Panc1 (cell line): ENCODE results near the gene ERGIC2. TPM values are rescaled to one million over a fixed set of nuclear protein-coding genes. Genes with fewer than 3 reads are reported as not detected.

ENCODE experiments used
- ATAC-seq: fragments of 200-7000 bp; cut with Tn5 transposase; 2 replicates; pipeline ENCODE4 v1.9.1; 2020; ENCODE audit warnings: mild to moderate bottlenecking, moderate library complexity
- BruUV-seq: library from RNA; stranded (reverse); fragments of 400-500 nt; replicated peaks from 2 replicates; lab custom pipeline; 2021; lab: Mats Ljungman, UMichigan
- CTCF ChIA-PET: fragments of 300-600 bp; sonication (Branson Sonifier 250); formaldehyde crosslinking; loops from one replicate; lab custom pipeline; 2022; ENCODE audit warnings: antibody characterized with exemption; lab: Charles Lee
- POLR2A ChIA-PET: fragments of 300-600 bp; sonication (Branson Sonifier 250); formaldehyde crosslinking; loops from one replicate; lab custom pipeline; 2022; ENCODE audit warnings: antibody characterized with exemption; lab: Charles Lee
- DNase-seq: peaks from one replicate; pipeline ENCODE4 v3.0.0-alpha.2; 2010; ENCODE audit warnings: low read depth, low spot score
- H3K27ac ChIP-seq: 2 replicates; pipeline ENCODE4 v1.5.1; 2011; ENCODE audit warnings: mild to moderate bottlenecking, low read length, inconsistent platforms
- H3K27me3 ChIP-seq: fragments of 200-500 bp; sonication (Bioruptor generic); 2 replicates; pipeline ENCODE4 v1.6.0; 2014; ENCODE audit warnings: low read length, inconsistent platforms; ENCODE audit not compliant: control insufficient read depth, insufficient read depth
- H3K36me3 ChIP-seq: fragments of 200-500 bp; sonication (Bioruptor generic); 2 replicates; pipeline ENCODE4 v1.5.1; 2014; ENCODE audit warnings: inconsistent platforms, mild to moderate bottlenecking, low read length, moderate library complexity; ENCODE audit not compliant: control insufficient read depth, insufficient read depth
- H3K4me1 ChIP-seq: 2 replicates; pipeline ENCODE4 v1.5.1; 2011; ENCODE audit warnings: inconsistent platforms, mild to moderate bottlenecking, low read length, moderate library complexity; ENCODE audit not compliant: control insufficient read depth, insufficient read depth
- H3K4me3 ChIP-seq, 2 experiments: 2 replicates each; pipeline ENCODE4 v1.5.1; 2011 to 2012; ENCODE audit warnings: low read depth in 2 of 2, low read length in 2 of 2, mild to moderate bottlenecking in 2 of 2, inconsistent platforms in 1 of 2, moderate library complexity in 1 of 2
- H3K9me3 ChIP-seq: fragments of 200-500 bp; sonication (Bioruptor generic); 2 replicates; pipeline ENCODE4 v1.5.1; 2014; ENCODE audit warnings: low read depth, mild to moderate bottlenecking, inconsistent platforms, low read length, moderate library complexity; ENCODE audit not compliant: control insufficient read depth, insufficient read depth
- POLR2AphosphoS5 ChIP-seq: IDR thresholded peaks from 2 replicates; pipeline ENCODE4 v1.6.1; 2012; ENCODE audit warnings: mild to moderate bottlenecking, low read depth, low read length, moderate library complexity
- SIN3A ChIP-seq: IDR thresholded peaks from 2 replicates; pipeline ENCODE4 v1.6.1; 2012; ENCODE audit warnings: low read depth, mild to moderate bottlenecking, low read length, moderate library complexity, borderline replicate concordance; ENCODE audit not compliant: insufficient read depth
- TCF7L2 ChIP-seq: IDR thresholded peaks from 2 replicates; pipeline ENCODE4 v1.6.1; 2011; ENCODE audit warnings: mild to moderate bottlenecking, low read depth, low read length, inconsistent platforms
- in situ Hi-C: cut with HindIII; loops from 2 replicates; pipeline ENCODE4 v1.10.0; 2016; ENCODE audit warnings: low sequenced_read_pairs, low pct_unique_long_range_greater_than_20kb
- intact Hi-C: fragments of 100-400 bp; cut with micrococcal nuclease; formaldehyde crosslinking; loops from one replicate; pipeline ENCODE4 v1.10.0; 2022; ENCODE audit not compliant: unreplicated experiment
- total RNA-seq: library from RNA; stranded (reverse); gene quantifications from one replicate; pipeline ENCODE4 v1.2.1, GENCODE V29; 2021; ENCODE audit not compliant: unreplicated experiment
- TF ChIP-seq, protein P1 (sequence below): fragments of 450-650 bp; IDR thresholded peaks from 2 replicates; pipeline ENCODE4 v1.5.1; 2017; ENCODE audit warnings: mild to moderate bottlenecking
- TF ChIP-seq, protein P2 (sequence below), 2 experiments: IDR thresholded peaks; 2 replicates each; pipeline ENCODE4 v1.6.1; 2011 to 2012; ENCODE audit warnings: low read depth in 2 of 2, control low read depth in 1 of 2, low read length in 1 of 2, mild to moderate bottlenecking in 1 of 2, moderate library complexity in 1 of 2; ENCODE audit not compliant: insufficient read depth in 1 of 2

Gene ERGIC2
- total RNA-seq, 1 experiment from 2014 or later = 90.2 TPM

DNA sequence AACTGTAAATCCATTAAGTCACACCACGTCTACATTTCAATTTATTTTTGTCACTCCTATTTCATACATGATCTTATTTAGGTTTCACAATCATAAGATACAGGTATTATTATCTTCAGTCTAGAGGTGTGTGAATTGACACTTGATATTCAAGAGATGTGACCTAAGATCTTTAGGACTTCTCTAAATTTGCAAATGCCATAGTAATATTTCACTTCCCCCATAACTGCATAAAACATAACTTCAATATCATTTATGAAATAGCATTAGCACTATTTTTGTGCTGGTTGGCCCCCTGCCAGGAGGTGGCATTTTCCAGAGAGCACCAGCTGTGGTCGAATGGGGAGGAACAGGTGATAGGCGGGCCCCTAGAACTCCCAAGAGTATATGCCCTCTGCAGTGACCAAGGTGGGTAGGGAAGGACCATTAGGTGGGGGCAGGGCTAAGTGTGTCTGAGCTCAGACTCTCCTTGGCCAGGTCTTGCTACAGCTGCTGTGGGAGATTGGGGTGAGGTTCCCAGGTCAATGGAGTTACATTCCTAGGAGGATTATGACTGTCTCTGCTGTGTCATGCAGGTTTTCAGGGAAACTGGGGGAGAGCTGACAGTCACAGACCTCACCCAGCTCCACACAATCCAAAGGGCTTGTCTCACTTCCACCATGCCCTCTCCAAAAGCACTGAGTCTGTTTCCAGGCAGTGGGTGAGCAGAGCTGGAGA lies 49.2 kb upstream of the ERGIC2 start:
- Histone ChIP-seq H3K27ac (no peak overlapping the region), H3K9me3 (no peaks in the 10 kb centered on the region), H3K27me3 (no peaks in the 10 kb centered on the region; the same call in 1 of the 2 replicates), H3K36me3 (no peaks in the 10 kb centered on the region), H3K4me1 (no peaks in the 10 kb centered on the region), H3K4me3 (no peak overlapping the region)
- ChIA-PET POLR2A (no interaction called here), CTCF (no interaction called here)
- intact Hi-C loops = no loop called here
- no peak for ATAC-seq
- no TSS peak for BruUV-seq
- no peak for DNase-seq
- TF ChIP-seq POLR2AphosphoS5 = no peak
- TF ChIP-seq TCF7L2 = no peak
- no peak for TF ChIP-seq SIN3A
- TF ChIP-seq, protein P1, sequence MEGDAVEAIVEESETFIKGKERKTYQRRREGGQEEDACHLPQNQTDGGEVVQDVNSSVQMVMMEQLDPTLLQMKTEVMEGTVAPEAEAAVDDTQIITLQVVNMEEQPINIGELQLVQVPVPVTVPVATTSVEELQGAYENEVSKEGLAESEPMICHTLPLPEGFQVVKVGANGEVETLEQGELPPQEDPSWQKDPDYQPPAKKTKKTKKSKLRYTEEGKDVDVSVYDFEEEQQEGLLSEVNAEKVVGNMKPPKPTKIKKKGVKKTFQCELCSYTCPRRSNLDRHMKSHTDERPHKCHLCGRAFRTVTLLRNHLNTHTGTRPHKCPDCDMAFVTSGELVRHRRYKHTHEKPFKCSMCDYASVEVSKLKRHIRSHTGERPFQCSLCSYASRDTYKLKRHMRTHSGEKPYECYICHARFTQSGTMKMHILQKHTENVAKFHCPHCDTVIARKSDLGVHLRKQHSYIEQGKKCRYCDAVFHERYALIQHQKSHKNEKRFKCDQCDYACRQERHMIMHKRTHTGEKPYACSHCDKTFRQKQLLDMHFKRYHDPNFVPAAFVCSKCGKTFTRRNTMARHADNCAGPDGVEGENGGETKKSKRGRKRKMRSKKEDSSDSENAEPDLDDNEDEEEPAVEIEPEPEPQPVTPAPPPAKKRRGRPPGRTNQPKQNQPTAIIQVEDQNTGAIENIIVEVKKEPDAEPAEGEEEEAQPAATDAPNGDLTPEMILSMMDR = no peak
- TF ChIP-seq, protein P2, sequence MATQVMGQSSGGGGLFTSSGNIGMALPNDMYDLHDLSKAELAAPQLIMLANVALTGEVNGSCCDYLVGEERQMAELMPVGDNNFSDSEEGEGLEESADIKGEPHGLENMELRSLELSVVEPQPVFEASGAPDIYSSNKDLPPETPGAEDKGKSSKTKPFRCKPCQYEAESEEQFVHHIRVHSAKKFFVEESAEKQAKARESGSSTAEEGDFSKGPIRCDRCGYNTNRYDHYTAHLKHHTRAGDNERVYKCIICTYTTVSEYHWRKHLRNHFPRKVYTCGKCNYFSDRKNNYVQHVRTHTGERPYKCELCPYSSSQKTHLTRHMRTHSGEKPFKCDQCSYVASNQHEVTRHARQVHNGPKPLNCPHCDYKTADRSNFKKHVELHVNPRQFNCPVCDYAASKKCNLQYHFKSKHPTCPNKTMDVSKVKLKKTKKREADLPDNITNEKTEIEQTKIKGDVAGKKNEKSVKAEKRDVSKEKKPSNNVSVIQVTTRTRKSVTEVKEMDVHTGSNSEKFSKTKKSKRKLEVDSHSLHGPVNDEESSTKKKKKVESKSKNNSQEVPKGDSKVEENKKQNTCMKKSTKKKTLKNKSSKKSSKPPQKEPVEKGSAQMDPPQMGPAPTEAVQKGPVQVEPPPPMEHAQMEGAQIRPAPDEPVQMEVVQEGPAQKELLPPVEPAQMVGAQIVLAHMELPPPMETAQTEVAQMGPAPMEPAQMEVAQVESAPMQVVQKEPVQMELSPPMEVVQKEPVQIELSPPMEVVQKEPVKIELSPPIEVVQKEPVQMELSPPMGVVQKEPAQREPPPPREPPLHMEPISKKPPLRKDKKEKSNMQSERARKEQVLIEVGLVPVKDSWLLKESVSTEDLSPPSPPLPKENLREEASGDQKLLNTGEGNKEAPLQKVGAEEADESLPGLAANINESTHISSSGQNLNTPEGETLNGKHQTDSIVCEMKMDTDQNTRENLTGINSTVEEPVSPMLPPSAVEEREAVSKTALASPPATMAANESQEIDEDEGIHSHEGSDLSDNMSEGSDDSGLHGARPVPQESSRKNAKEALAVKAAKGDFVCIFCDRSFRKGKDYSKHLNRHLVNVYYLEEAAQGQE (IDR thresholded peaks at IDR 0.05; ENCODE audit: insufficient read depth in 1 of 2, low read depth in 2 of 2, low read length in 1 of 2) = no peak
- in situ Hi-C loops = no loop called here

DNA sequence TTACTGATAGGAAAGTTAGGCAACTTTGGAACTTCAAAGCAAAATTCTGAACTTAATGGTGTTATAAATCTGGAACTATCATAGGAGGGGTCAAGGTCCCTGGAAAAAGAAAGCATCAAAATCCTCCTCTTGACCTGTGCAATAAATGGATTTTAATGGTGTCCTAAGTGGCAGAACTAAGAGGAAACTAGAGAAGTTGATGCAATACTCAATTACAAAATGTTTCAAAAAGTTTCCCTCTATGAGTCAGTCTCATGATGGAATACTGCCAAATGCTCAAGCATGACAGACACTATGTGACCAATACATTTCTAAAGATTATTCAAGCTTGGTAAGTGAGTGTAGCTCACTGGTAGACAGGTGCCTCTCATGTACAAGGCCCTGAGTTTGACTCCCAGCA lies 47.7 kb upstream of the ERGIC2 start:
- ChIA-PET POLR2A (no interaction called here), CTCF (no interaction called here)
- in situ Hi-C loops (no loop called here), intact Hi-C loops (no loop called here)
- Histone ChIP-seq H3K27me3 (no peaks in the 10 kb centered on the region; the same call in 1 of the 2 replicates), H3K9me3 (peaks cover 3% of the 10 kb centered on the region; the same call in 1 of the 2 replicates), H3K27ac (no peak overlapping the region), H3K36me3 (no peaks in the 10 kb centered on the region), H3K4me1 (no peaks in the 10 kb centered on the region), H3K4me3 (no peak overlapping the region)
- no peak for ATAC-seq
- TF ChIP-seq TCF7L2 = no peak
- TF ChIP-seq, protein P1 = no peak
- TF ChIP-seq SIN3A = no peak
- TF ChIP-seq, protein P2 (IDR thresholded peaks at IDR 0.05; ENCODE audit: insufficient read depth in 1 of 2, low read depth in 2 of 2, low read length in 1 of 2) = no peak
- no peak for TF ChIP-seq POLR2AphosphoS5
- DNase-seq = no peak
- no TSS peak for BruUV-seq
